HepG2 (cell line): ENCODE measurements around the gene METAP1. TPM values are rescaled to one million over a fixed set of nuclear protein-coding genes. Genes with fewer than 3 reads are reported as not detected.

ENCODE experiments used
- ATAC-seq: fragments of 200-7000 bp; cut with Tn5 transposase; 3 replicates; pipeline ENCODE4 v1.9.1; 2020; ENCODE audit warnings: mild to moderate bottlenecking, moderate library complexity
- BruUV-seq: library from RNA; stranded (reverse); fragments of 400-500 nt; replicated peaks from 2 replicates; lab custom pipeline; 2021; lab: Mats Ljungman, UMichigan
- CTCF ChIA-PET: fragments of 300-600 bp; formaldehyde crosslinking; extraction: SDS; loops from one replicate; lab custom pipeline; 2021; ENCODE audit warnings: low total read pairs, inconsistent platforms, low intra/inter-chr PET ratio; lab: Yijun Ruan, JAX
- POLR2A ChIA-PET: fragments of 350-600 bp; sonication (Branson Sonifier 250); formaldehyde crosslinking; loops from one replicate; lab custom pipeline; 2020; ENCODE audit warnings: antibody characterized with exemption, inconsistent platforms; lab: Yijun Ruan, JAX
- DNase-seq: peaks from one replicate; pipeline ENCODE4 v3.0.0-alpha.2; 2015; ENCODE audit warnings: low spot score
- FAIRE-seq: peaks from 3 replicates; lab custom pipeline; 2011; peaks lifted over from hg19 to GRCh38; lab: Jason Lieb, UNC
- H2AFZ ChIP-seq: one replicate; pipeline ENCODE4 v1.6.1; 2011; ENCODE audit warnings: low read length, inconsistent platforms
- H3K27ac ChIP-seq: fragments of 300-600 bp; 3 replicates; pipeline ENCODE4 v1.8.0; 2011; ENCODE audit warnings: mixed run types, mild to moderate bottlenecking, mixed read lengths, low read length, inconsistent platforms; ENCODE audit not compliant: insufficient read depth; ENCODE audit errors: extremely low read length
- H3K27me3 ChIP-seq, 2 experiments: fragments of 200-600 bp in 1 of 2; 2 replicates in 1 of 2; 3 replicates in 1 of 2; pipeline versions ENCODE4 v1.6.0 to v1.8.0; 2011; ENCODE audit warnings: low read length in 2 of 2, mild to moderate bottlenecking in 2 of 2, moderate library complexity in 2 of 2, inconsistent platforms in 1 of 2; ENCODE audit not compliant: insufficient read depth in 2 of 2, control insufficient read depth in 1 of 2
- H3K36me3 ChIP-seq, 2 experiments: fragments of 200-600 bp in 1 of 2; replicated peaks in 1 of 2; 2 replicates in 1 of 2; 3 replicates in 1 of 2; pipeline versions ENCODE4 v1.5.1 to v1.8.0; 2011; ENCODE audit warnings: low read length in 2 of 2, inconsistent platforms in 1 of 2; ENCODE audit not compliant: insufficient read depth in 2 of 2, control insufficient read depth in 1 of 2
- H3K4me1 ChIP-seq: 2 replicates; pipeline ENCODE4 v1.5.1; 2012; ENCODE audit warnings: low read length, inconsistent platforms; ENCODE audit not compliant: insufficient read depth
- H3K4me2 ChIP-seq: 2 replicates; pipeline ENCODE4 v1.6.0; 2011; ENCODE audit warnings: low read depth, low read length, inconsistent platforms
- H3K4me3 ChIP-seq, 3 experiments: fragments of 200-600 bp in 1 of 3; sonication (generic), shearing (Covaris generic) in 1 of 3; replicated peaks in 1 of 3; 2 replicates each; pipeline ENCODE4 v1.5.1; 2011 to 2016; ENCODE audit warnings: low read length in 3 of 3, inconsistent platforms in 2 of 3, low read depth in 2 of 3, mild to moderate bottlenecking in 2 of 3, control low read depth in 1 of 3, mixed read lengths in 1 of 3; ENCODE audit not compliant: insufficient read depth in 1 of 3
- H3K79me2 ChIP-seq: one replicate; pipeline ENCODE4 v1.6.1; 2011; ENCODE audit warnings: low read length, inconsistent platforms; ENCODE audit not compliant: insufficient read depth
- H3K9ac ChIP-seq: 2 replicates; pipeline ENCODE4 v1.6.0; 2011; ENCODE audit warnings: mild to moderate bottlenecking, low read depth, low read length, inconsistent platforms; ENCODE audit not compliant: insufficient read depth
- H3K9me3 ChIP-seq: 2 replicates; pipeline ENCODE4 v1.5.1; 2012; ENCODE audit warnings: mild to moderate bottlenecking, low read length
- H4K20me1 ChIP-seq: 2 replicates; pipeline ENCODE4 v1.6.0; 2011; ENCODE audit warnings: inconsistent platforms, mild to moderate bottlenecking, low read length, moderate library complexity; ENCODE audit not compliant: insufficient read depth
- IKZF4 ChIP-seq: sonication (generic); formaldehyde crosslinking; IDR thresholded peaks from 2 replicates; pipeline ENCODE4 v1.5.1; 2020; ENCODE audit warnings: borderline replicate concordance, mild to moderate bottlenecking, low read depth, missing genetic modification reagents; ENCODE audit errors: not compliant biosample characterization
- SATB2 ChIP-seq: sonication (generic); formaldehyde crosslinking; IDR thresholded peaks from 2 replicates; pipeline ENCODE4 v1.5.0; 2020; ENCODE audit warnings: missing genetic modification reagents
- ZNF672 ChIP-seq: sonication (generic); formaldehyde crosslinking; IDR thresholded peaks from 2 replicates; pipeline ENCODE4 v1.8.1; 2022; ENCODE audit warnings: missing genetic modification reagents
- WGBS: methylation state at CpG from one replicate; pipeline ENCODE4 v1.1.6; 2017; ENCODE audit warnings: low lambda C conversion rate; 5-methylcytosine and 5-hydroxymethylcytosine counted together
- in situ Hi-C: cut with HindIII; loops from 2 replicates; pipeline ENCODE4 v1.10.0; 2017; ENCODE audit warnings: low pct_unique_long_range_greater_than_20kb; ENCODE audit not compliant: extremely low pct_ligation_motif_present
- intact Hi-C: fragments of 100-400 bp; cut with micrococcal nuclease; formaldehyde crosslinking; loops from one replicate; pipeline ENCODE4 v1.10.0; 2022; ENCODE audit not compliant: unreplicated experiment
- polyA plus RNA-seq, 8 experiments: library from polyadenylated mRNA; depleted of rRNA in 3 of 8; stranded (reverse) in 7 of 8; unstranded in 1 of 8; fragments of >200 nt; fragmentation: Illumina TruSeq in 4 of 8; extraction: Trizol in 4 of 8; gene quantifications; 2 replicates each; pipeline versions ENCODE4 v1.2.1 to v1.2.3, GENCODE V29; 2011 to 2016; ENCODE audit warnings: low read depth in 4 of 8, missing spikeins in 1 of 8, mixed read lengths in 1 of 8; ENCODE audit not compliant: insufficient read depth in 1 of 8
- total RNA-seq, 5 experiments: library from RNA; depleted of rRNA; stranded (reverse); fragments of >200 nt; fragmentation: Illumina TruSeq; extraction: Trizol; gene quantifications; 2 replicates each; pipeline ENCODE4 v1.2.3, GENCODE V29; 2016; ENCODE audit warnings: low read depth in 1 of 5
- TF ChIP-seq, protein P1 (sequence below), 2 experiments: sonication (generic) in 1 of 2; formaldehyde crosslinking in 1 of 2; IDR thresholded peaks; 2 replicates each; pipeline versions ENCODE4 v1.4.0 to v1.6.1; 2018 to 2020; ENCODE audit warnings: missing genetic modification reagents in 2 of 2, borderline replicate concordance in 1 of 2, low read depth in 1 of 2, mild to moderate bottlenecking in 1 of 2, missing biosample characterization in 1 of 2
- TF ChIP-seq, protein P2 (sequence below): sonication (generic); formaldehyde crosslinking; IDR thresholded peaks from 2 replicates; pipeline ENCODE4 v1.5.1; 2020; ENCODE audit warnings: mild to moderate bottlenecking, missing genetic modification reagents, moderate library complexity

The METAP1 gene
- total and polyA plus RNA-seq, 2 of the 13 experiments (the other 11 are each of a cell fraction or from before 2014, with no cell fraction given): 44.9 to 53.5 TPM

DNA sequence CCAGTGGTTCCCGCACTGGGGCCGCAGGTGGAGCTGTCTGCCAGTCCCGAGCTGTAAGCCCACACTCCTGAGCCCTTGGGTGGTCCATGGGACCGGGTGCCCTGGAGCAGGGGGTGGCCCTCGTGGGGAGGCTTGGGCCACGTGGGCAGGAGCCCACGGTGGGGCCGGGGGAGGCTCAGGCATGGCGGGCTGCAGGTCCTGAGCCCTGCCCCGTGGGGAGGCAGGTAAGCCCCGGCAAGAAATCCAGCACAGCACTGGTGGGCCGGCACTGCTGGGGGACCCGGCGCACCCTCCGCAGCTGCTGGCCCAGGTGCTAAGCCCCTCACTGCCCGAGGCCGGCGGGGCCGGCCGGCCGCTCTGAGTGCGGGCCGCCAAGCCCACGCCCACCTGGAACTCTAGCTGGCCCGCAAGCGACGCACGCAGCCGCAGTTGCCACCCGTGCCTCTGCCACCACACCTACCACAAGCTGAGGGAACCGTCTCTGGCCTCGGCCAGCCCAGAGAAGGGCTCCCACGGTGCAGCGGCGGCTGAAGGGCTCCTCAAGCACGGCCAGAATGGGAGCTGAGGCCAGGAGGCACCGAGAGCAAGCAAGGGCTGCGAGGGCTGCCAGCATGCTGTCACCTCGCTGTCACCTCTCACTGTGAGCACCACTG, 2.0 kb upstream of the METAP1 start:
- Histone ChIP-seq H3K9ac (no peak overlapping the region), H3K9me3 (no peaks in the 10 kb centered on the region), H3K79me2 (peaks cover 26% of the 10 kb centered on the region), H4K20me1 (peaks cover 13% of the 10 kb centered on the region), H3K4me3 (no peak overlapping the region), H3K27me3 (no peaks in the 10 kb centered on the region; a peak in 1 of 5 replicates), H3K27ac (no peak overlapping the region), H3K4me2 (peak overlapping the region; percentile 96; the same call in 1 of the 2 replicates), H2AFZ (no peak overlapping the region), H3K36me3 (no peaks in the 10 kb centered on the region), H3K4me1 (peaks cover 16% of the 10 kb centered on the region)
- POLR2A ChIA-PET: interaction anchor here (1.0 to 3.1 kb wide), 3 partner anchors 63 to 570 kb away, joined by 3 to 23 read pairs (median 3); partner anchors contain the start of gene TRMT10A
- BruUV-seq: no TSS peak
- ATAC-seq (no peak), FAIRE-seq (no peak), DNase-seq (no peak)
- 66% methylated on average over 6 of the region's 39 CpGs for WGBS
- CTCF ChIA-PET: interaction anchor here (3.2 kb wide), 1 partner anchor 62 kb away, joined by 22 read pairs; no protein-coding TSS in a partner anchor
- in situ Hi-C loops (no loop called here), intact Hi-C loops (loop anchor here (2.0 kb wide), 1 partner anchor 419 kb away; no protein-coding TSS in a partner anchor)
- TF ChIP-seq IKZF4 (CRISPR knock-in tag) (no peak), SATB2 (CRISPR knock-in tag) (no peak), ZNF672 (CRISPR knock-in tag) (no peak)
- TF ChIP-seq, protein P1, sequence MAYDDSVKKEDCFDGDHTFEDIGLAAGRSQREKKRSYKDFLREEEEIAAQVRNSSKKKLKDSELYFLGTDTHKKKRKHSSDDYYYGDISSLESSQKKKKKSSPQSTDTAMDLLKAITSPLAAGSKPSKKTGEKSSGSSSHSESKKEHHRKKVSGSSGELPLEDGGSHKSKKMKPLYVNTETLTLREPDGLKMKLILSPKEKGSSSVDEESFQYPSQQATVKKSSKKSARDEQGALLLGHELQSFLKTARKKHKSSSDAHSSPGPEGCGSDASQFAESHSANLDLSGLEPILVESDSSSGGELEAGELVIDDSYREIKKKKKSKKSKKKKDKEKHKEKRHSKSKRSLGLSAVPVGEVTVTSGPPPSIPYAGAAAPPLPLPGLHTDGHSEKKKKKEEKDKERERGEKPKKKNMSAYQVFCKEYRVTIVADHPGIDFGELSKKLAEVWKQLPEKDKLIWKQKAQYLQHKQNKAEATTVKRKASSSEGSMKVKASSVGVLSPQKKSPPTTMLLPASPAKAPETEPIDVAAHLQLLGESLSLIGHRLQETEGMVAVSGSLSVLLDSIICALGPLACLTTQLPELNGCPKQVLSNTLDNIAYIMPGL (CRISPR knock-in tag; IDR thresholded peaks at IDR 0.05; ENCODE audit: borderline replicate concordance in 1 of 2, low read depth in 1 of 2): no peak
- TF ChIP-seq, protein P2, sequence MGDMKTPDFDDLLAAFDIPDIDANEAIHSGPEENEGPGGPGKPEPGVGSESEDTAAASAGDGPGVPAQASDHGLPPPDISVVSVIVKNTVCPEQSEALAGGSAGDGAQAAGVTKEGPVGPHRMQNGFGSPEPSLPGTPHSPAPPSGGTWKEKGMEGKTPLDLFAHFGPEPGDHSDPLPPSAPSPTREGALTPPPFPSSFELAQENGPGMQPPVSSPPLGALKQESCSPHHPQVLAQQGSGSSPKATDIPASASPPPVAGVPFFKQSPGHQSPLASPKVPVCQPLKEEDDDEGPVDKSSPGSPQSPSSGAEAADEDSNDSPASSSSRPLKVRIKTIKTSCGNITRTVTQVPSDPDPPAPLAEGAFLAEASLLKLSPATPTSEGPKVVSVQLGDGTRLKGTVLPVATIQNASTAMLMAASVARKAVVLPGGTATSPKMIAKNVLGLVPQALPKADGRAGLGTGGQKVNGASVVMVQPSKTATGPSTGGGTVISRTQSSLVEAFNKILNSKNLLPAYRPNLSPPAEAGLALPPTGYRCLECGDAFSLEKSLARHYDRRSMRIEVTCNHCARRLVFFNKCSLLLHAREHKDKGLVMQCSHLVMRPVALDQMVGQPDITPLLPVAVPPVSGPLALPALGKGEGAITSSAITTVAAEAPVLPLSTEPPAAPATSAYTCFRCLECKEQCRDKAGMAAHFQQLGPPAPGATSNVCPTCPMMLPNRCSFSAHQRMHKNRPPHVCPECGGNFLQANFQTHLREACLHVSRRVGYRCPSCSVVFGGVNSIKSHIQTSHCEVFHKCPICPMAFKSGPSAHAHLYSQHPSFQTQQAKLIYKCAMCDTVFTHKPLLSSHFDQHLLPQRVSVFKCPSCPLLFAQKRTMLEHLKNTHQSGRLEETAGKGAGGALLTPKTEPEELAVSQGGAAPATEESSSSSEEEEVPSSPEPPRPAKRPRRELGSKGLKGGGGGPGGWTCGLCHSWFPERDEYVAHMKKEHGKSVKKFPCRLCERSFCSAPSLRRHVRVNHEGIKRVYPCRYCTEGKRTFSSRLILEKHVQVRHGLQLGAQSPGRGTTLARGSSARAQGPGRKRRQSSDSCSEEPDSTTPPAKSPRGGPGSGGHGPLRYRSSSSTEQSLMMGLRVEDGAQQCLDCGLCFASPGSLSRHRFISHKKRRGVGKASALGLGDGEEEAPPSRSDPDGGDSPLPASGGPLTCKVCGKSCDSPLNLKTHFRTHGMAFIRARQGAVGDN (CRISPR knock-in tag): 0 out of 2 replicates have a peak, but pooled peaks have one; percentile 17
